ENCODE data around the gene STAT4.

STAT4 gene

DNA sequence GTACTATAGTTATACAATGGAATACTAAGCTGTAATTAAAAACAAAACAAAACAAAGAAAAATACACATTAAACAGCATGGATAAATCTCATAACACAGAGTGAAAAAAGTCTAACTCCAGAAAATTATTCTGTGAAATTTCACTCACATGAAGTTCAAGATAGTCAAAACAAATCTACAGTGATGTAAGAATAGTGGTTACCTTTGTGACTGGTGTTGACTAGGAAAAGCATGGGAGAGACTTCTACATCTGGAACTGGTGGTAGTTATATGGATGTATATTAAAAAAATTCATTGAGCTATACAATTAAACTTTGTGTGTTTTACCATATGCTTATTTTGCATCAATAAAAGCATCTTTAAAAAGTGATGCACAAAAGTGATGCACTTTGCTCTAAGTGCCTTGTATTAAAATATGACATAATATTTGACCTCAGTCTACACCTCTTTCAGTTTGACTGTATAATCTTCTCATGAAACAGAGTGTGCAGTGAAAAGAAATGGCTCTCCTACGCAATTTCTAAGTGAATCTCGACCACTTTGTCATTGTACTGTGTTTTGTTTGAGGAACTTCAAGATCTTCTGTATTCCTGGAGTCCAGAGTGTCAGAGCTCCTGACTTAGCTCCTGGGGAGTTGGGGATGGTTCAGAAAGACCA, 28.0 kb downstream of the STAT4 start:
- TF ChIP-seq, protein P1, sequence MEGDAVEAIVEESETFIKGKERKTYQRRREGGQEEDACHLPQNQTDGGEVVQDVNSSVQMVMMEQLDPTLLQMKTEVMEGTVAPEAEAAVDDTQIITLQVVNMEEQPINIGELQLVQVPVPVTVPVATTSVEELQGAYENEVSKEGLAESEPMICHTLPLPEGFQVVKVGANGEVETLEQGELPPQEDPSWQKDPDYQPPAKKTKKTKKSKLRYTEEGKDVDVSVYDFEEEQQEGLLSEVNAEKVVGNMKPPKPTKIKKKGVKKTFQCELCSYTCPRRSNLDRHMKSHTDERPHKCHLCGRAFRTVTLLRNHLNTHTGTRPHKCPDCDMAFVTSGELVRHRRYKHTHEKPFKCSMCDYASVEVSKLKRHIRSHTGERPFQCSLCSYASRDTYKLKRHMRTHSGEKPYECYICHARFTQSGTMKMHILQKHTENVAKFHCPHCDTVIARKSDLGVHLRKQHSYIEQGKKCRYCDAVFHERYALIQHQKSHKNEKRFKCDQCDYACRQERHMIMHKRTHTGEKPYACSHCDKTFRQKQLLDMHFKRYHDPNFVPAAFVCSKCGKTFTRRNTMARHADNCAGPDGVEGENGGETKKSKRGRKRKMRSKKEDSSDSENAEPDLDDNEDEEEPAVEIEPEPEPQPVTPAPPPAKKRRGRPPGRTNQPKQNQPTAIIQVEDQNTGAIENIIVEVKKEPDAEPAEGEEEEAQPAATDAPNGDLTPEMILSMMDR (IDR thresholded peaks at IDR 0.05; ENCODE audit: low read depth, low read length), result no peak
- no peak overlapping the region for H3K4me3 ChIP-seq (ENCODE audit: low read depth, low read length)

DNA sequence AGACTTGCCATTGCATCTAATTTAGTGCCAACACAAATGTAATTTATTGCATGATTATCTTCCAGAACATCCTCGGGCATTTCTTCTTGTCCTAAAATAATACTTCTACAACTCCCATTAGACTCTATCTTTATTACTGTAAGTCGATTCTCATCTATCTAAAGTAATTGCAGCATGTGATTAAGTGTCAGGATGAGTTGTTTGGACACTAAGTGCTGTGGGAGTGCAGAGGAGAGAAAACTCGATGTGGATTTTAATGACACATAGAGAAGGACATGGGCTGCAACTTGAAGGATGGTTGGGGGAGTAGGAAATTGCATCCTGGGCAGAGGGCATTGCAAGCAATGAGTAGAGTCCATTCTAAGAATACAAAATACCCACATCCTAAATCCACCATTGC, 33.5 kb downstream of the STAT4 start:
- TF ChIP-seq, protein P1 (IDR thresholded peaks at IDR 0.05; ENCODE audit: low read depth, low read length), result no peak
- no peak overlapping the region for H3K4me3 ChIP-seq (ENCODE audit: low read depth, low read length)

DNA sequence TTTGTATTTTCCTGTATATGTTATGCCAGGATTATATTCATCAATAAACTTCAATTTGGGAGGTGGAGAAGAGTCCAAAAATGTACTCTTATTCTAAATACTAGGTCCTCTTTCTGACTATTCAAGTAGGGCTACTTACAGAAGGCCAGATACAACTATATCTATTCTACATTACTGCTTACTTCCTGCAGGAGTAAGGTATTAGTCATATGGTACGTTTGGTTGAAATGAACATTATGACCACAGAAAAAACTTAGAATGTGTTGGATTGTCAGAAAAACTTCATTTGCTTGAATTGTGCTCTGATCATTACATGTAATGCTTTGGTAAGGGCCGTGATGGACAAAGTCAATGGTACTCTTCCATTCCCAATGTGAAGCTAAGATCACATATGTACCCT, 35.0 kb downstream of the STAT4 start:
- H3K4me3 ChIP-seq (ENCODE audit: low read depth, low read length), result no peak overlapping the region
- TF ChIP-seq, protein P1 (IDR thresholded peaks at IDR 0.05; ENCODE audit: low read depth, low read length), result no peak

DNA sequence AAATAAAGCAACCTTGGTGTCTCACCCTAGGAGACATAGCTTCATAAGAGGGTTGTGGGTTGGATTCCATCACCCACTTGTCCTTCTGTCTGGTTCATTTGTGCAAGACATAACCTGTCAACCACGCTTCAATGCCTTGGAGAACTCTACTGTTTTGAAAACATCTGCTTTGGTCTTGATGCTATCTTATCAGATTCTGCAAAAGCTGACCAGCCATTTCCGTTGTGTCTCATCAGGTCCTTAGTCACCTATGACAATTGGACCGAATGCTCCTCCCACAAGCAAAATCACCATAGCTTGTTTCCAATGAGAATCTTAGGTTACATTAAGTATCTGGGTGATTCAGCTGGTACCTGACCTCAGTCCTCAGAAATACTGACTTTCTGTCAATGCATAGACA, 35.4 kb downstream of the STAT4 start:
- TF ChIP-seq, protein P1 (IDR thresholded peaks at IDR 0.05; ENCODE audit: low read depth, low read length), result no peak
- no peak overlapping the region for H3K4me3 ChIP-seq (ENCODE audit: low read depth, low read length)

DNA sequence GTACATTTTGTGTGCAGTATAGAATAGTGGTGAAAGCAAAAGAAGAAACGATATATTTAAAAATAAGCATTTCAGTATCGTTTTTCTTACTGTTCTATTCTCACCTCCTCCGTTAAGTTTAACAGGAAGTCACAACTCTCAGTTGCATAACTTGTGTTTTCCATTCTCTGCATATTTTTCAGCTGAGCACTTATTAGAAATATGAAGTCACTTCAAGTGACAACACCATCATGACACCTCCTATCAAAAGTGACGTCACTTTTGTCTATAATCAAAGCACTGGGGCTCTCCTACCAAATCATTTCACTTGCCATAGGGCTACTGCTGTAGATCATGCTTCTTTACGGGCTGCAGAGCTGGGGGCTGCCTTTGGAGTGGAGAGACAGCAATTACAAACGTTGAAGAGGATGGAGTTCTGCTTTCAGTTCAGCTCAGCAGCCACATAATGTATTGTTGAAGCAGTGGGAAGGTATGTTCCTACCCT, 36.3 kb downstream of the STAT4 start:
- no peak overlapping the region for H3K4me3 ChIP-seq (ENCODE audit: low read depth, low read length)
- TF ChIP-seq, protein P1 (IDR thresholded peaks at IDR 0.05; ENCODE audit: low read depth, low read length), result no peak

DNA sequence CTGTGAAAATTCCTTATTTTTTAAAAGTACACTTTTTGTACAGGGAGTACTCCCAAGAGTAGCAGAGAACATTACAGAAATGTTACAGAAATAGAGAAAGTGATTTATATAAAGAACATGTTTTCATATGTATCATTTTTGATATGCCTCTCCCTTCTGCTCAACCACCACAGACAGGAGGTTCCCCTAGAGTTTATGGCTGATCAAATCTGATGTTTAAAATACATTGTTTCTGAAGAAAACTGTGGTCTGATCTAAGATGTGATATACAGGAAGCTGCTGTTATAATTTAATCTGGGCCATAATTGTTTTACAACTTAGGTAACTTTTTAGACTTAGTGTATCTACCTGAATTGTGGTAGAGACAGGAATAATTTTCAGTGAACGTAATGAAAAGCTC, 37.0 kb downstream of the STAT4 start:
- TF ChIP-seq, protein P1 (IDR thresholded peaks at IDR 0.05; ENCODE audit: low read depth, low read length), result no peak
- H3K4me3 ChIP-seq (ENCODE audit: low read depth, low read length), result no peak overlapping the region

DNA sequence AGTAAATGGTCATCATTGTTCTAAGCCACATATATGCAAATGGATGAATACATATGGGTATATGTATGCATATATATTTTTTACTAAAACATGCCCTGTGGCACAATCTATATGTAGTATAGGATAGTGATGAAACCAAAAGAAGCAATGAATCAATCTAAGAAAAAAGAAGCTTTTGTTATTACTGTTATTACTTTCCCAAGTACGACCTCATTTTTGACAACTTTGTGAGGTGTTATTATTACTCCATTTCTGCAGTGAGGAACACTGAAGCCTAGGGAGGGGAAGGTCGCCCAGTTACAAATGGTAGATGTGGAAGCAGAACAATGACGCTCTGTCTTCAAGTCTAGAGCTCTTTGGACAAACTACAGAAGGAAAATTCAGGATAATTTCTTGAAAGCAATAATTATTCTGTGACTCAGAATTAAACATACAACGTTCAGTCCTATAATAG, 38.3 kb downstream of the STAT4 start:
- H3K4me3 ChIP-seq (ENCODE audit: low read depth, low read length), result no peak overlapping the region
- TF ChIP-seq, protein P1 (IDR thresholded peaks at IDR 0.05; ENCODE audit: low read depth, low read length), result no peak

Measured in WI38 (cell line).